Fibroblast of lung (primary cell): ENCODE results near the gene PID1. TPM values are rescaled to one million over a fixed set of nuclear protein-coding genes. Genes with fewer than 3 reads are reported as not detected.

Experiments
- DNase-seq, 2 donors: peaks; one replicate each; pipeline versions ENCODE4 v3.0.0 to v3.0.0-alpha.2; 2010; ENCODE audit warnings: low read depth in 2 of 2
- H2AFZ ChIP-seq: 2 replicates; pipeline ENCODE4 v1.5.1; 2012; ENCODE audit warnings: low read length, control low read depth, inconsistent platforms
- H3K27ac ChIP-seq: 2 replicates; pipeline ENCODE4 v1.5.1; 2011; ENCODE audit warnings: low read length, control low read depth; ENCODE audit not compliant: insufficient read depth
- H3K27me3 ChIP-seq: 2 replicates; pipeline ENCODE4 v1.5.1; 2011; ENCODE audit warnings: mild to moderate bottlenecking, low read length; ENCODE audit not compliant: control insufficient read depth, insufficient read depth
- H3K36me3 ChIP-seq: 2 replicates; pipeline ENCODE4 v1.5.1; 2011; ENCODE audit warnings: low read length; ENCODE audit not compliant: control insufficient read depth, insufficient read depth
- H3K4me1 ChIP-seq: 2 replicates; pipeline ENCODE4 v1.5.1; 2011; ENCODE audit warnings: low read length; ENCODE audit not compliant: control insufficient read depth, insufficient read depth; ENCODE audit errors: extremely low read depth
- H3K4me2 ChIP-seq: 2 replicates; pipeline ENCODE4 v1.5.1; 2011; ENCODE audit warnings: low read length, control low read depth; ENCODE audit not compliant: insufficient read depth; ENCODE audit errors: extremely low read depth
- H3K4me3 ChIP-seq, 4 experiments: fragments of 200-600 bp in 1 of 4; sonication (generic) in 1 of 4; replicated peaks in 1 of 4; 2 replicates each; pipeline ENCODE4 v1.5.1; 2011 to 2016; ENCODE audit warnings: low read length in 4 of 4, low read depth in 3 of 4, mild to moderate bottlenecking in 3 of 4, control low read depth in 2 of 4, inconsistent platforms in 1 of 4, mixed read lengths in 1 of 4; ENCODE audit not compliant: insufficient read depth in 1 of 4; ENCODE audit errors: control extremely low read depth in 1 of 4
- H3K79me2 ChIP-seq: 2 replicates; pipeline ENCODE4 v1.5.1; 2012; ENCODE audit warnings: mild to moderate bottlenecking, low read length, inconsistent platforms; ENCODE audit not compliant: control insufficient read depth, insufficient read depth
- H3K9ac ChIP-seq: 2 replicates; pipeline ENCODE4 v1.5.1; 2011; ENCODE audit warnings: mild to moderate bottlenecking, low read length, control low read depth; ENCODE audit not compliant: insufficient read depth
- H3K9me3 ChIP-seq: 2 replicates; pipeline ENCODE4 v1.5.1; 2012; ENCODE audit warnings: low read depth, low read length; ENCODE audit not compliant: control insufficient read depth, insufficient read depth
- H4K20me1 ChIP-seq: 2 replicates; pipeline ENCODE4 v1.5.1; 2011; ENCODE audit warnings: low read length; ENCODE audit not compliant: control insufficient read depth, insufficient read depth; ENCODE audit errors: extremely low read depth
- CTCF ChIP-seq, 2 donors: IDR thresholded peaks in 1 of 2; conservative IDR thresholded peaks in 1 of 2; 1 replicate in 1 of 2; 2 replicates in 1 of 2; pipeline ENCODE4 v1.5.1; 2011 to 2012; ENCODE audit warnings: low read length in 2 of 2, control low read depth in 1 of 2, inconsistent platforms in 1 of 2, low read depth in 1 of 2, mild to moderate bottlenecking in 1 of 2
- EZH2 ChIP-seq: IDR thresholded peaks from 2 replicates; pipeline ENCODE4 v1.5.1; 2012; ENCODE audit warnings: low read length, control low read depth, mild to moderate bottlenecking; ENCODE audit errors: missing control alignments
- polyA plus RNA-seq, 2 donors: library from polyadenylated mRNA; depleted of rRNA in 1 of 2; stranded (reverse) in 1 of 2; unstranded in 1 of 2; fragments of >200 nt; gene quantifications; 2 replicates each; pipeline ENCODE4 v1.2.1, GENCODE V29; 2011 to 2012; ENCODE audit warnings: missing spikeins in 1 of 2
- total RNA-seq: library from RNA; depleted of rRNA; stranded (reverse); fragments of >200 nt; gene quantifications from 2 replicates; pipeline ENCODE4 v1.2.1, GENCODE V29; 2014

The PID1 gene
- total and polyA plus RNA-seq, 2 donors (not counting 1 experiment from before 2014, with no cell fraction given): 15.7 to 29.6 TPM

GRCh38 chr2:229205704-229206103 lies 65.4 kb downstream of the PID1 start:
- H3K79me2 ChIP-seq: no peaks in the 10 kb centered on the region
- H3K4me1 ChIP-seq: no peaks in the 10 kb centered on the region
- no peak overlapping the region for H3K4me2 ChIP-seq
- TF ChIP-seq CTCF (conservative IDR thresholded peaks at IDR 0.05 in 1 of 2, IDR thresholded peaks at IDR 0.05 in 1 of 2; ENCODE audit: low read depth in 1 of 2, low read length in 2 of 2) (no peak), EZH2 (no peak)
- H3K36me3 ChIP-seq: no peaks in the 10 kb centered on the region
- DNase-seq: peak in 1 of 2 donors; percentile 49
- H3K9ac ChIP-seq: no peak overlapping the region
- H2AFZ ChIP-seq: no peak overlapping the region
- H3K27ac ChIP-seq: no peak overlapping the region
- H3K4me3 ChIP-seq: no peak overlapping the region
- no peaks in the 10 kb centered on the region for H3K9me3 ChIP-seq
- H3K27me3 ChIP-seq: no peaks in the 10 kb centered on the region
- no peaks in the 10 kb centered on the region for H4K20me1 ChIP-seq

GRCh38 chr2:229202646-229203045 lies 68.4 kb downstream of the PID1 start:
- H3K9ac ChIP-seq: no peak overlapping the region
- DNase-seq: peak; percentile 13 to 42
- no peak overlapping the region for H3K4me2 ChIP-seq
- H3K9me3 ChIP-seq: no peaks in the 10 kb centered on the region
- H3K4me1 ChIP-seq: no peaks in the 10 kb centered on the region
- H3K79me2 ChIP-seq: no peaks in the 10 kb centered on the region
- H3K36me3 ChIP-seq: no peaks in the 10 kb centered on the region
- H4K20me1 ChIP-seq: no peaks in the 10 kb centered on the region
- H3K4me3 ChIP-seq: no peak overlapping the region
- no peak for TF ChIP-seq CTCF (conservative IDR thresholded peaks at IDR 0.05 in 1 of 2, IDR thresholded peaks at IDR 0.05 in 1 of 2; ENCODE audit: low read depth in 1 of 2, low read length in 2 of 2)
- no peak for TF ChIP-seq EZH2
- H3K27me3 ChIP-seq: no peaks in the 10 kb centered on the region
- no peak overlapping the region for H3K27ac ChIP-seq
- H2AFZ ChIP-seq: no peak overlapping the region

- no peaks in the 10 kb centered on the region for H3K79me2 ChIP-seq
- H3K4me2 ChIP-seq: no peak overlapping the region
- H3K4me1 ChIP-seq: no peaks in the 10 kb centered on the region
- H3K9ac ChIP-seq: no peak overlapping the region
- H3K9me3 ChIP-seq: no peaks in the 10 kb centered on the region
- TF ChIP-seq CTCF (conservative IDR thresholded peaks at IDR 0.05 in 1 of 2, IDR thresholded peaks at IDR 0.05 in 1 of 2; ENCODE audit: low read depth in 1 of 2, low read length in 2 of 2) (no peak), EZH2 (no peak)
- H4K20me1 ChIP-seq: no peaks in the 10 kb centered on the region
- H3K27ac ChIP-seq: no peak overlapping the region
- H3K27me3 ChIP-seq: no peaks in the 10 kb centered on the region
- peak in 1 of 2 donors; percentile 31 for DNase-seq
- H2AFZ ChIP-seq: no peak overlapping the region
- no peaks in the 10 kb centered on the region for H3K36me3 ChIP-seq
- no peak overlapping the region for H3K4me3 ChIP-seq
Observed at GRCh38 chr2:229201521-229201920, 69.6 kb downstream of the PID1 start.
